IMR-90 (cell line): ENCODE results near the gene MAPKAP1. TPM values are rescaled to one million over a fixed set of nuclear protein-coding genes. Genes with fewer than 3 reads are reported as not detected.
A peak's percentile ranks its signal among the peaks of the same experiment; 100 is the strongest.

Experiments
- ATAC-seq: fragments of 200-7000 bp; cut with Tn5 transposase; 2 replicates; pipeline ENCODE4 v1.9.1; 2020; ENCODE audit warnings: low read depth, mild to moderate bottlenecking, moderate library complexity
- BruUV-seq: library from RNA; stranded (reverse); fragments of 400-500 nt; replicated peaks from 2 replicates; lab custom pipeline; 2021; lab: Mats Ljungman, UMichigan
- CTCF ChIA-PET: fragments of 300-600 bp; formaldehyde crosslinking; extraction: SDS; loops from one replicate; lab custom pipeline; 2021; ENCODE audit warnings: antibody characterized with exemption; lab: Yijun Ruan, JAX
- POLR2A ChIA-PET: fragments of 300-600 bp; sonication (Branson Sonifier 250); formaldehyde crosslinking; loops from one replicate; lab custom pipeline; 2022; ENCODE audit warnings: antibody characterized with exemption; ENCODE audit not compliant: unreplicated experiment; lab: Charles Lee
- DNase-seq: peaks from one replicate; pipeline ENCODE4 v3.0.0; 2013
- H2AFZ ChIP-seq: replicated peaks from 2 replicates; pipeline ENCODE3; 2013; ENCODE audit warnings: low read length, mild to moderate bottlenecking; ENCODE audit not compliant: poor library complexity
- H2AK5ac ChIP-seq: 2 replicates; pipeline ENCODE4 v1.6.1; 2013; ENCODE audit warnings: low read depth, low read length, inconsistent platforms
- H2AK9ac ChIP-seq: replicated peaks from 2 replicates; pipeline ENCODE3; 2013; ENCODE audit warnings: mild to moderate bottlenecking, low read depth, low read length, moderate library complexity; ENCODE audit not compliant: poor library complexity
- H2BK120ac ChIP-seq: 2 replicates; pipeline ENCODE4 v1.6.1; 2013; ENCODE audit warnings: low read depth, low read length, inconsistent platforms
- H2BK15ac ChIP-seq: 3 replicates; pipeline ENCODE4 v1.6.1; 2013; ENCODE audit warnings: low read depth, low read length, inconsistent platforms
- H2BK20ac ChIP-seq: 2 replicates; pipeline ENCODE4 v1.6.1; 2013; ENCODE audit warnings: low read depth, mild to moderate bottlenecking, inconsistent platforms, low read length, moderate library complexity
- H2BK5ac ChIP-seq: 2 replicates; pipeline ENCODE4 v1.6.1; 2013; ENCODE audit warnings: mild to moderate bottlenecking, low read depth, low read length, inconsistent platforms; ENCODE audit not compliant: poor library complexity, severe bottlenecking
- H3K14ac ChIP-seq: replicated peaks from 2 replicates; pipeline ENCODE4 v1.6.1; 2013; ENCODE audit warnings: low read depth, low read length, inconsistent platforms
- H3K18ac ChIP-seq: 2 replicates; pipeline ENCODE4 v1.6.1; 2013; ENCODE audit warnings: low read depth, low read length, control low read depth
- H3K23ac ChIP-seq: 2 replicates; pipeline ENCODE4 v1.6.1; 2013; ENCODE audit warnings: low read depth, low read length, inconsistent platforms
- H3K27ac ChIP-seq: 2 replicates; pipeline ENCODE4 v1.5.1; 2013; ENCODE audit warnings: mild to moderate bottlenecking, control low read depth, low read length; ENCODE audit not compliant: insufficient read depth
- H3K27me3 ChIP-seq: 2 replicates; pipeline ENCODE4 v1.6.1; 2013; ENCODE audit warnings: low read length; ENCODE audit not compliant: control insufficient read depth, insufficient read depth
- H3K36me3 ChIP-seq: 2 replicates; pipeline ENCODE4 v1.6.1; 2013; ENCODE audit warnings: low read length, mixed read lengths; ENCODE audit not compliant: control insufficient read depth, insufficient read depth
- H3K4ac ChIP-seq: 2 replicates; pipeline ENCODE4 v1.6.1; 2013; ENCODE audit warnings: low read depth, low read length, inconsistent platforms
- H3K4me1 ChIP-seq: 2 replicates; pipeline ENCODE4 v1.6.1; 2013; ENCODE audit warnings: low read length, mixed read lengths; ENCODE audit not compliant: control insufficient read depth, insufficient read depth
- H3K4me2 ChIP-seq: 2 replicates; pipeline ENCODE4 v1.6.1; 2013; ENCODE audit warnings: low read depth, mild to moderate bottlenecking, control low read depth, low read length, moderate library complexity
- H3K4me3 ChIP-seq: 2 replicates; pipeline ENCODE4 v1.5.1; 2013; ENCODE audit warnings: low read depth, mild to moderate bottlenecking, control low read depth, low read length, moderate library complexity; ENCODE audit not compliant: insufficient read depth
- H3K56ac ChIP-seq: 2 replicates; pipeline ENCODE4 v1.6.1; 2013; ENCODE audit warnings: low read length, inconsistent platforms; ENCODE audit not compliant: insufficient read depth; ENCODE audit errors: extremely low read depth
- H3K79me1 ChIP-seq, 2 experiments: 2 replicates each; pipeline ENCODE4 v1.6.1; 2013; ENCODE audit warnings: low read length in 2 of 2, inconsistent platforms in 1 of 2, low read depth in 1 of 2
- H3K9ac ChIP-seq: 2 replicates; pipeline ENCODE4 v1.6.1; 2013; ENCODE audit warnings: low read depth, low read length, control low read depth
- H3K9me1 ChIP-seq: 2 replicates; pipeline ENCODE4 v1.6.1; 2013; ENCODE audit warnings: low read length, inconsistent platforms; ENCODE audit not compliant: insufficient read depth
- H3K9me3 ChIP-seq: 2 replicates; pipeline ENCODE4 v1.6.1; 2013; ENCODE audit warnings: low read length; ENCODE audit not compliant: control insufficient read depth, insufficient read depth
- H4K20me1 ChIP-seq: 2 replicates; pipeline ENCODE4 v1.6.1; 2013; ENCODE audit warnings: low read length, inconsistent platforms; ENCODE audit not compliant: insufficient read depth
- H4K5ac ChIP-seq: 2 replicates; pipeline ENCODE4 v1.6.1; 2013; ENCODE audit warnings: mild to moderate bottlenecking, low read depth, low read length, control low read depth
- H4K8ac ChIP-seq, 2 experiments: 2 replicates each; pipeline ENCODE4 v1.6.1; 2013; ENCODE audit warnings: low read depth in 2 of 2, low read length in 2 of 2, control low read depth in 1 of 2, inconsistent platforms in 1 of 2
- H4K91ac ChIP-seq: 2 replicates; pipeline ENCODE4 v1.6.1; 2013; ENCODE audit warnings: low read depth, low read length, inconsistent platforms; ENCODE audit not compliant: insufficient read depth
- CHD1 ChIP-seq: IDR thresholded peaks from 2 replicates; pipeline ENCODE4 v1.6.1; 2012; ENCODE audit warnings: low read depth, low read length, improper control_type of control experiment
- MAFK ChIP-seq: IDR thresholded peaks from 2 replicates; pipeline ENCODE4 v1.6.1; 2012; ENCODE audit warnings: low read depth, low read length, improper control_type of control experiment
- MAZ ChIP-seq: IDR thresholded peaks from 2 replicates; pipeline ENCODE4 v1.6.1; 2012; ENCODE audit warnings: low read depth, mild to moderate bottlenecking, low read length, improper control_type of control experiment, moderate library complexity, borderline replicate concordance
- MXI1 ChIP-seq: IDR thresholded peaks from 2 replicates; pipeline ENCODE4 v1.6.1; 2012; ENCODE audit warnings: low read depth, mild to moderate bottlenecking, low read length, moderate library complexity, borderline replicate concordance
- NFE2L2 ChIP-seq: fragments of 150-350 bp; IDR thresholded peaks from 2 replicates; pipeline ENCODE4 v1.6.1; 2016; ENCODE audit warnings: low read depth, mild to moderate bottlenecking, low read length
- POLR2A ChIP-seq: IDR thresholded peaks from 2 replicates; pipeline ENCODE4 v1.6.1; 2012; ENCODE audit warnings: mild to moderate bottlenecking, low read depth, low read length
- RAD21 ChIP-seq: IDR thresholded peaks from 2 replicates; pipeline ENCODE4 v1.6.1; 2012; ENCODE audit warnings: low read length, improper control_type of control experiment
- RCOR1 ChIP-seq: IDR thresholded peaks from 2 replicates; pipeline ENCODE4 v1.6.1; 2012; ENCODE audit warnings: mild to moderate bottlenecking, low read length, improper control_type of control experiment; ENCODE audit not compliant: insufficient replicate concordance
- RFX5 ChIP-seq: IDR thresholded peaks from 2 replicates; pipeline ENCODE4 v1.8.0; 2012; ENCODE audit warnings: low read depth, mild to moderate bottlenecking, low read length, moderate library complexity
- SMC3 ChIP-seq: fragments of 150-350 bp; IDR thresholded peaks from 2 replicates; pipeline ENCODE4 v1.6.1; 2016; ENCODE audit warnings: low read depth, mild to moderate bottlenecking, antibody characterized with exemption, low read length, moderate library complexity
- WGBS, 2 experiments: methylation state at CpG; one replicate each; pipeline versions ENCODE4 v1.1.5 to v1.1.7; 2013; ENCODE audit warnings: missing lambda C conversion rate in 2 of 2; ENCODE audit not compliant: insufficient read length in 1 of 2; ENCODE audit errors: extremely low coverage in 2 of 2; 5-methylcytosine and 5-hydroxymethylcytosine counted together
- dilution Hi-C: fragments of 300-500 bp; cut with HindIII; formaldehyde crosslinking; loops from one replicate; pipeline ENCODE4 v1.14.3; 2018; ENCODE audit warnings: low sequenced_read_pairs; ENCODE audit not compliant: unreplicated experiment
- in situ Hi-C: fragments of 300-500 bp; cut with MboI; formaldehyde crosslinking; loops from 3 replicates; pipeline ENCODE4 v1.14.3; 2019; ENCODE audit warnings: low sequenced_read_pairs, inconsistent platforms, mixed read lengths
- intact Hi-C: fragments of 100-400 bp; cut with micrococcal nuclease; formaldehyde crosslinking; loops from 2 replicates; pipeline ENCODE4 v1.10.0; 2022
- polyA plus RNA-seq, 3 experiments: library from polyadenylated mRNA; depleted of rRNA; stranded (reverse); fragments of >200 nt; gene quantifications; 2 replicates each; pipeline ENCODE4 v1.2.3, GENCODE V29; 2012; ENCODE audit warnings: low replicate concordance in 1 of 3
- total RNA-seq: library from RNA; depleted of rRNA; stranded (reverse); fragments of >200 nt; gene quantifications from 2 replicates; pipeline ENCODE4 v1.2.3, GENCODE V29; 2012
- TF ChIP-seq, protein P1 (sequence below): conservative IDR thresholded peaks from 2 replicates; pipeline ENCODE4 v1.5.1; 2012; ENCODE audit warnings: mild to moderate bottlenecking, low read depth, low read length, improper control_type of control experiment

The MAPKAP1 gene
- total and polyA plus RNA-seq, 2 of the 4 experiments (the other 2 are of a cell fraction), result 87.2 to 158 TPM

DNA sequence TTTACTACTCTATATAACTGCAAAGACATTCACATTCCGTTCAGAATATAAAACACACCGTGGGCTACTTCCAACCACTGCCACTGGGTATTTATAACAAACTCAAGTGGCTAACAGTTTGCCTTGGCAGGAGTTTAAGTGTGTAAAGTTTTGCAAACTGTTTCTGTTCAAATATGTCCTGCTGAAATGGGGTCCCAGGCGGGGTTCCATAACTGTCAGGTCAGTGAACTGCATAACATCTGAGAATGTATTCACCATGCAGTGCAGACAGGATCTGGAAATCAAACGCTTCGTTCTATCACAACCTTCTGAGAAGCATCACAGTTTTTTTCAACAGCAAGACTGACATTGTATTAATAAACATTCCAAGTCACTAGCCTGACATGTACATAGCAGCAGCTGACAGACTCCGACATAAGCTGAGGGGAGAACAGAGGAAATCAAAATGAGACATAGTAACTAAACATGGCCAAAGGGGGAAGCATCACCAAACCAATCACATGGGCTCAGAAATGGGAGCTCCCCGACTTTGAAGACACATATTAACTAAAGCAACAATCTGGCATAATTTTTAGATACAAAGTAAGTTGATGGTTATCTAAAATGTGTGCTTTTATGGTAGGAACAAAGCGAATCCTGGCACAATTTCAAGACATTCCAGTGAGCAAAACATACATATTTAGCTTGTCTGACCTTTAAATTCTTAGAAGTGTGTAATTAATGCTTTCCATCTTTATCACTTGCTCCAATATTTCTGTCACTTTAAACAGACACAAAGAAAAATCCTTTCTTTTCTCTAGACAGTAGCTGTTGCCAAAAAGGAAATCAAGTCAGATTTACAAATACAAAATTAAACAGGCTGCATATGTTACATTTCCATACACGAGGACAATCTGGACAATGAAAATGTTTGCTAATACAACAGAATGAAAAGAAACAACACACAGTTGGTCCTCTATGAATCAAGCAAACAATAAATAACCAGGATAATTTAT, 156.8 kb downstream of the MAPKAP1 start:
- H3K18ac ChIP-seq, result no peak overlapping the region
- 0 out of 2 replicates have a peak, but pooled peaks cover 1% of the 10 kb centered on the region for H3K36me3 ChIP-seq
- 0% methylated on average over 1 of the region's 9 CpGs; no CpG with 5 or more reads in 1 of the 2 experiments for WGBS, 2 experiments
- H2AK9ac ChIP-seq, result no peak overlapping the region
- peaks cover 17 to 47% of the 10 kb centered on the region in 2 experiments for H3K79me1 ChIP-seq
- H2BK120ac ChIP-seq, result no peak overlapping the region
- peak overlapping the region in 1 of 2 experiments; percentile 29; a peak in 1 of 4 replicates for H4K8ac ChIP-seq
- TF ChIP-seq MXI1, result no peak
- TF ChIP-seq MAFK, result no peak
- no peak for TF ChIP-seq CHD1
- TF ChIP-seq POLR2A, result no peak
- no peak for TF ChIP-seq RAD21
- no peak for TF ChIP-seq MAZ
- TF ChIP-seq RCOR1, result no peak
- TF ChIP-seq NFE2L2, result no peak
- TF ChIP-seq, protein P1, sequence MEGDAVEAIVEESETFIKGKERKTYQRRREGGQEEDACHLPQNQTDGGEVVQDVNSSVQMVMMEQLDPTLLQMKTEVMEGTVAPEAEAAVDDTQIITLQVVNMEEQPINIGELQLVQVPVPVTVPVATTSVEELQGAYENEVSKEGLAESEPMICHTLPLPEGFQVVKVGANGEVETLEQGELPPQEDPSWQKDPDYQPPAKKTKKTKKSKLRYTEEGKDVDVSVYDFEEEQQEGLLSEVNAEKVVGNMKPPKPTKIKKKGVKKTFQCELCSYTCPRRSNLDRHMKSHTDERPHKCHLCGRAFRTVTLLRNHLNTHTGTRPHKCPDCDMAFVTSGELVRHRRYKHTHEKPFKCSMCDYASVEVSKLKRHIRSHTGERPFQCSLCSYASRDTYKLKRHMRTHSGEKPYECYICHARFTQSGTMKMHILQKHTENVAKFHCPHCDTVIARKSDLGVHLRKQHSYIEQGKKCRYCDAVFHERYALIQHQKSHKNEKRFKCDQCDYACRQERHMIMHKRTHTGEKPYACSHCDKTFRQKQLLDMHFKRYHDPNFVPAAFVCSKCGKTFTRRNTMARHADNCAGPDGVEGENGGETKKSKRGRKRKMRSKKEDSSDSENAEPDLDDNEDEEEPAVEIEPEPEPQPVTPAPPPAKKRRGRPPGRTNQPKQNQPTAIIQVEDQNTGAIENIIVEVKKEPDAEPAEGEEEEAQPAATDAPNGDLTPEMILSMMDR, result no peak
- TF ChIP-seq SMC3, result no peak
- no peak for TF ChIP-seq RFX5
- H3K9ac ChIP-seq, result no peak overlapping the region
- no peak overlapping the region for H2AFZ ChIP-seq
- no peak overlapping the region for H4K5ac ChIP-seq
- H3K23ac ChIP-seq, result peak overlapping the region; percentile 64
- BruUV-seq, result no TSS peak
- peak; percentile 17 for DNase-seq
- peaks cover 17% of the 10 kb centered on the region for H3K4me1 ChIP-seq
- peak overlapping the region; percentile 1; the same call in 1 of the 2 replicates for H3K4ac ChIP-seq
- H3K4me3 ChIP-seq, result no peak overlapping the region
- no peak overlapping the region for H4K91ac ChIP-seq
- peaks cover 17% of the 10 kb centered on the region for H3K9me1 ChIP-seq
- intact Hi-C loops (loop anchor here (5.0 kb wide), 1 partner anchor 88 kb away; no protein-coding TSS in a partner anchor), dilution Hi-C loops (no loop called here), in situ Hi-C loops (loop anchor here (25.0 kb wide), 1 partner anchor 687 kb away; no protein-coding TSS in a partner anchor)
- no peak overlapping the region for H2AK5ac ChIP-seq
- no peak overlapping the region for H2BK5ac ChIP-seq
- peak overlapping the region; percentile 12 for H3K4me2 ChIP-seq
- H2BK20ac ChIP-seq, result peak overlapping the region; percentile 16; the same call in 1 of the 2 replicates
- no peaks in the 10 kb centered on the region for H3K9me3 ChIP-seq
- no peaks in the 10 kb centered on the region for H3K27me3 ChIP-seq
- ChIA-PET CTCF (interaction anchor here (0.6 to 1.1 kb wide), 3 partner anchors 9 to 366 kb away, joined by 3 to 4 read pairs (median 3); no protein-coding TSS in a partner anchor), POLR2A (interaction anchor here (0.6 kb wide), 1 partner anchor 70 kb away, joined by 8 read pairs; no protein-coding TSS in a partner anchor)
- H2BK15ac ChIP-seq, result no peak overlapping the region
- peaks cover 17% of the 10 kb centered on the region; the same call in 1 of the 2 replicates for H4K20me1 ChIP-seq
- no peak overlapping the region for H3K27ac ChIP-seq
- H3K14ac ChIP-seq, result peak overlapping the region; percentile 54; the same call in 1 of the 2 replicates
- H3K56ac ChIP-seq, result no peak overlapping the region
- peak; percentile 38 for ATAC-seq
